ENCODE data around the gene OR52E1. TPM values are rescaled to one million over a fixed set of nuclear protein-coding genes. Genes with fewer than 3 reads are reported as not detected.

Gene OR52E1
- total RNA-seq, 1 donor from 2014 or later = not detected

- no peak overlapping the region for H3K4me3 Mint-ChIP-seq
- H3K27ac Mint-ChIP-seq = no peak overlapping the region
- H3K4me1 Mint-ChIP-seq = peaks cover 3% of the 10 kb centered on the region
- no peaks in the 10 kb centered on the region for H3K36me3 Mint-ChIP-seq
- peaks cover 21% of the 10 kb centered on the region for H3K27me3 Mint-ChIP-seq (ENCODE audit: low read depth)
- DNase-seq (ENCODE audit: low spot score in 2 of 2, unreplicated experiment in 2 of 2) = no peak
- TF ChIP-seq, protein P1, sequence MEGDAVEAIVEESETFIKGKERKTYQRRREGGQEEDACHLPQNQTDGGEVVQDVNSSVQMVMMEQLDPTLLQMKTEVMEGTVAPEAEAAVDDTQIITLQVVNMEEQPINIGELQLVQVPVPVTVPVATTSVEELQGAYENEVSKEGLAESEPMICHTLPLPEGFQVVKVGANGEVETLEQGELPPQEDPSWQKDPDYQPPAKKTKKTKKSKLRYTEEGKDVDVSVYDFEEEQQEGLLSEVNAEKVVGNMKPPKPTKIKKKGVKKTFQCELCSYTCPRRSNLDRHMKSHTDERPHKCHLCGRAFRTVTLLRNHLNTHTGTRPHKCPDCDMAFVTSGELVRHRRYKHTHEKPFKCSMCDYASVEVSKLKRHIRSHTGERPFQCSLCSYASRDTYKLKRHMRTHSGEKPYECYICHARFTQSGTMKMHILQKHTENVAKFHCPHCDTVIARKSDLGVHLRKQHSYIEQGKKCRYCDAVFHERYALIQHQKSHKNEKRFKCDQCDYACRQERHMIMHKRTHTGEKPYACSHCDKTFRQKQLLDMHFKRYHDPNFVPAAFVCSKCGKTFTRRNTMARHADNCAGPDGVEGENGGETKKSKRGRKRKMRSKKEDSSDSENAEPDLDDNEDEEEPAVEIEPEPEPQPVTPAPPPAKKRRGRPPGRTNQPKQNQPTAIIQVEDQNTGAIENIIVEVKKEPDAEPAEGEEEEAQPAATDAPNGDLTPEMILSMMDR (IDR thresholded peaks at IDR 0.05; ENCODE audit: unreplicated experiment) = no peak
- H3K9me3 Mint-ChIP-seq = no peaks in the 10 kb centered on the region
Observed at GRCh38 chr11:5092821-5093585, 23.6 kb downstream of the OR52E1 start.

GRCh38 chr11:5096011-5096410, 26.6 kb downstream of the OR52E1 start:
- no peak overlapping the region for H3K4me3 Mint-ChIP-seq
- H3K9me3 Mint-ChIP-seq = no peaks in the 10 kb centered on the region
- peaks cover 3% of the 10 kb centered on the region for H3K4me1 Mint-ChIP-seq
- no peak overlapping the region for H3K27ac Mint-ChIP-seq
- TF ChIP-seq, protein P1 (IDR thresholded peaks at IDR 0.05; ENCODE audit: unreplicated experiment) = no peak
- no peak for DNase-seq (ENCODE audit: low spot score in 2 of 2, unreplicated experiment in 2 of 2)
- no peaks in the 10 kb centered on the region for H3K36me3 Mint-ChIP-seq
- peaks cover 18% of the 10 kb centered on the region for H3K27me3 Mint-ChIP-seq (ENCODE audit: low read depth)

DNA sequence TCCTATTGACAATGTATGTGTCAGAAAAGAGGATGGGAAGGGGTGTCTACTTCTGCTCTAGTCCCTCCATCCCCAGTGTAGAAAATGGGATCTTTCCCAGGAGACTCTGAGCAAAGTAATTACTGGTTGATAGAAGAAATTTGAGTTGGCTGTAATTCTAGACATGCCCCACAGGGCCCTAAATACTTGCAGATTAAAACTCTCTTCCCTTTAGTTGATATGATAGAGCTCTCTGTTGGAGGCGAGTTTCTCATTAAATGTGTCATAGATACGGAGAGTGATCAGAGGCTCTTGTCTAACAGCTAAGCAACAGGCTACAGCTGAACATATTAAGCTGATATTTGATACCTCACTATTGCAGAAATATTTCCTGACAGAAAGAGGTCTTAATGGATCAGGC, 32.9 kb downstream of the OR52E1 start:
- H3K36me3 Mint-ChIP-seq = no peaks in the 10 kb centered on the region
- DNase-seq (ENCODE audit: low spot score in 2 of 2, unreplicated experiment in 2 of 2) = no peak
- TF ChIP-seq, protein P1 (IDR thresholded peaks at IDR 0.05; ENCODE audit: unreplicated experiment) = no peak
- H3K4me3 Mint-ChIP-seq = no peak overlapping the region
- no peak overlapping the region for H3K27ac Mint-ChIP-seq
- no peaks in the 10 kb centered on the region for H3K9me3 Mint-ChIP-seq
- H3K4me1 Mint-ChIP-seq = no peaks in the 10 kb centered on the region
- H3K27me3 Mint-ChIP-seq (ENCODE audit: low read depth) = peaks cover 14% of the 10 kb centered on the region

DNA sequence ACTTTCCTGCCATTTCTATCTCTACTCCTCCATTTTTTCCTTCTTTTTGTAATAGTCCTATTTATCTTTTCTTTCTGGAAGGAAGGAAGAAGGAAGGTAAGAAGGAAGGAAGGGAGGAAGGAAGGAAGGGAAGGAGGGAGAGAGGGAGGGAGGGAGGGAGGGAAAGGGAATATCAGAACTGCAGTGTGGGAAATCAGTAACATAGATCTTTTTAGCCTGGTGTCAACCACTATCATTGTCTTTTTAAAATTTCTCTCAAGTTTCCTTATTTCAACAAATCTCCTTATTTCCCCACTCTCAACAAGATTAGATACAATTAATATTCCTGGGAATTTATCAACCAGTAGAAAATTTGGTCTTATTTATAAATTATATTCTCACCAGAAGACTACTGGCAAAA, 33.7 kb downstream of the OR52E1 start:
- Mint-ChIP-seq H3K9me3 (no peaks in the 10 kb centered on the region), H3K27me3 (ENCODE audit: low read depth) (peaks cover 17% of the 10 kb centered on the region), H3K27ac (no peak overlapping the region), H3K4me3 (no peak overlapping the region), H3K4me1 (no peaks in the 10 kb centered on the region), H3K36me3 (no peaks in the 10 kb centered on the region)
- TF ChIP-seq, protein P1 (IDR thresholded peaks at IDR 0.05; ENCODE audit: unreplicated experiment) = no peak
- no peak for DNase-seq (ENCODE audit: low spot score in 2 of 2, unreplicated experiment in 2 of 2)

- TF ChIP-seq, protein P1 (IDR thresholded peaks at IDR 0.05; ENCODE audit: unreplicated experiment) = no peak
- DNase-seq (ENCODE audit: low spot score in 2 of 2, unreplicated experiment in 2 of 2) = no peak
- no peaks in the 10 kb centered on the region for H3K36me3 Mint-ChIP-seq
- H3K9me3 Mint-ChIP-seq = no peaks in the 10 kb centered on the region
- H3K27ac Mint-ChIP-seq = no peak overlapping the region
- peaks cover 14% of the 10 kb centered on the region for H3K27me3 Mint-ChIP-seq (ENCODE audit: low read depth)
- H3K4me1 Mint-ChIP-seq = no peaks in the 10 kb centered on the region
- H3K4me3 Mint-ChIP-seq = no peak overlapping the region
Observed at GRCh38 chr11:5107285-5107684, 37.9 kb downstream of the OR52E1 start.
